OCI-LY7 (cell line): ENCODE data around the gene RANBP3L. TPM values are rescaled to one million over a fixed set of nuclear protein-coding genes. Genes with fewer than 3 reads are reported as not detected.

Source experiments
- BruUV-seq: library from RNA; stranded (reverse); fragments of 400-500 nt; replicated peaks from 2 replicates; lab custom pipeline; 2021; lab: Mats Ljungman, UMichigan
- CTCF ChIA-PET: fragments of 300-600 bp; sonication (Branson Sonifier 250); formaldehyde crosslinking; loops from one replicate; lab custom pipeline; 2022; ENCODE audit warnings: antibody characterized with exemption; ENCODE audit not compliant: unreplicated experiment; lab: Charles Lee
- POLR2A ChIA-PET: fragments of 300-600 bp; sonication (Branson Sonifier 250); formaldehyde crosslinking; loops from one replicate; lab custom pipeline; 2022; ENCODE audit warnings: antibody characterized with exemption; lab: Charles Lee
- DNase-seq: peaks from one replicate; pipeline ENCODE4 v3.0.0-alpha.2; 2015; ENCODE audit warnings: low spot score
- H2AFZ ChIP-seq: fragments of 200-600 bp; sonication (generic), shearing (Covaris generic); 2 replicates; pipeline ENCODE4 v1.6.1; 2014; ENCODE audit warnings: mild to moderate bottlenecking, antibody characterized with exemption, low read length, moderate library complexity
- H3K27ac ChIP-seq: fragments of 200-600 bp; sonication (generic); 2 replicates; pipeline ENCODE4 v1.5.1; 2014; ENCODE audit warnings: mixed run types, low read depth, mild to moderate bottlenecking, moderate library complexity, low read length, inconsistent platforms; ENCODE audit not compliant: poor library complexity, severe bottlenecking
- H3K36me3 ChIP-seq: fragments of 200-600 bp; sonication (generic); 2 replicates; pipeline ENCODE4 v1.6.1; 2014; ENCODE audit warnings: mild to moderate bottlenecking, antibody characterized with exemption, low read length, moderate library complexity, mixed read lengths; ENCODE audit not compliant: insufficient read depth
- H3K4me1 ChIP-seq: fragments of 200-600 bp; sonication (generic); 2 replicates; pipeline ENCODE4 v1.5.1; 2014; ENCODE audit warnings: mild to moderate bottlenecking, low read length; ENCODE audit not compliant: insufficient read depth, poor library complexity, severe bottlenecking
- H3K4me2 ChIP-seq: fragments of 200-600 bp; sonication (generic); 2 replicates; pipeline ENCODE4 v1.6.1; 2014; ENCODE audit warnings: mild to moderate bottlenecking, low read length
- H3K4me3 ChIP-seq: fragments of 200-600 bp; sonication (generic); 2 replicates; pipeline ENCODE4 v1.5.1; 2014; ENCODE audit warnings: mild to moderate bottlenecking, low read depth, low read length; ENCODE audit not compliant: poor library complexity, severe bottlenecking
- H3K79me2 ChIP-seq: fragments of 200-600 bp; sonication (generic); 2 replicates; pipeline ENCODE4 v1.6.1; 2016; ENCODE audit warnings: low read depth, mild to moderate bottlenecking, low read length, moderate library complexity, mixed read lengths; ENCODE audit not compliant: insufficient read depth
- H3K9me2 ChIP-seq: fragments of 200-600 bp; sonication (generic); 2 replicates; pipeline ENCODE4 v1.6.1; 2016; ENCODE audit warnings: mild to moderate bottlenecking, low read length, mixed read lengths; ENCODE audit not compliant: insufficient read depth
- H3K9me3 ChIP-seq: fragments of 200-600 bp; sonication (generic); 2 replicates; pipeline ENCODE4 v1.6.1; 2014; ENCODE audit warnings: mild to moderate bottlenecking, mixed run types, low read length, mixed read lengths
- H4K20me1 ChIP-seq: fragments of 200-600 bp; sonication (generic); 2 replicates; pipeline ENCODE4 v1.6.1; 2014; ENCODE audit warnings: mild to moderate bottlenecking, antibody characterized with exemption, low read length, moderate library complexity, mixed read lengths; ENCODE audit not compliant: insufficient read depth
- CTCF ChIP-seq: fragments of 200-600 bp; sonication (generic); conservative IDR thresholded peaks from 2 replicates; pipeline ENCODE4 v1.5.1; 2014; ENCODE audit warnings: mild to moderate bottlenecking, antibody characterized with exemption, low read length, moderate library complexity, mixed read lengths
- EZH2phosphoT487 ChIP-seq: fragments of 200-600 bp; sonication (generic); IDR thresholded peaks from 2 replicates; pipeline ENCODE4 v1.6.1; 2018; ENCODE audit warnings: low read depth, borderline replicate concordance, mild to moderate bottlenecking, mixed run types, antibody characterized with exemption, low read length, moderate library complexity, mixed read lengths
- intact Hi-C: fragments of 100-400 bp; cut with micrococcal nuclease; formaldehyde crosslinking; loops from one replicate; pipeline ENCODE4 v1.10.0; 2022; ENCODE audit not compliant: unreplicated experiment
- total RNA-seq, 2 experiments: library from RNA; depleted of rRNA in 1 of 2; stranded (reverse); fragments of >200 nt in 1 of 2; shearing (Covaris generic) in 1 of 2; gene quantifications; 2 replicates each; pipeline ENCODE4 v1.2.3, GENCODE V29; 2014 to 2022

Gene RANBP3L
- total RNA-seq, 2 experiments from 2014 or later: not detected

GRCh38 chr5:36242534-36243485, 58.9 kb downstream of the RANBP3L start:
- Histone ChIP-seq H3K27ac (peak overlapping the region; percentile 85), H3K36me3 (no peaks in the 10 kb centered on the region), H3K4me2 (peak overlapping the region; percentile 83), H4K20me1 (no peaks in the 10 kb centered on the region; the same call in 1 of the 2 replicates), H2AFZ (peak overlapping the region; percentile 89), H3K9me3 (no peaks in the 10 kb centered on the region), H3K4me3 (peak overlapping the region; percentile 84), H3K4me1 (peaks cover 38% of the 10 kb centered on the region), H3K9me2 (no peaks in the 10 kb centered on the region), H3K79me2 (peaks cover 34% of the 10 kb centered on the region)
- ChIA-PET CTCF (interaction anchor here (0.6 to 1.8 kb wide), 2 partner anchors 15 to 90 kb away, joined by 3 to 6 read pairs; no protein-coding TSS in a partner anchor), POLR2A (interaction anchor here (0.7 to 3.2 kb wide), 11 partner anchors 9 to 149 kb away, joined by 3 to 21 read pairs (median 4); no protein-coding TSS in a partner anchor)
- intact Hi-C loops: loop anchor here (1.0 to 5.0 kb wide), 4 partner anchors 62 to 1316 kb away; partner anchors contain the start of gene DNAJC21
- TF ChIP-seq CTCF: no peak
- TF ChIP-seq EZH2phosphoT487: no peak
- DNase-seq: no peak
- BruUV-seq: TSS peak; percentile 76

GRCh38 chr5:36241631-36242533, 59.8 kb downstream of the RANBP3L start, which contains the start of gene NADK2:
Gene NADK2 (minus strand): TSS chr5:36241925. CDS start chr5:36241798, 127 bp downstream.
- H2AFZ ChIP-seq: peak within 1 kb of the TSS; percentile 89
- BruUV-seq: no TSS peak
- POLR2A ChIA-PET: interaction anchor here (0.6 to 3.2 kb wide), 10 partner anchors 10 to 152 kb away, joined by 3 to 21 read pairs (median 4); partner anchors contain the start of gene RANBP3L

More at GRCh38 chr5:36241631-36242533, 59.8 kb downstream of the RANBP3L start, which contains the start of gene NADK2:
- Histone ChIP-seq H3K9me2 (no peaks in the 10 kb centered on the region), H3K4me2 (peak within 1 kb of the TSS; percentile 83), H3K4me3 (peak within 1 kb of the TSS; percentile 84), H3K27ac (peak within 1 kb of the TSS; percentile 85), H3K4me1 (peaks cover 47% of the 10 kb centered on the region), H3K79me2 (peaks cover 43% of the 10 kb centered on the region), H3K9me3 (no peaks in the 10 kb centered on the region), H3K36me3 (no peaks in the 10 kb centered on the region), H4K20me1 (no peaks in the 10 kb centered on the region; the same call in 1 of the 2 replicates)
- intact Hi-C loops: loop anchor here (1.0 to 5.0 kb wide), 5 partner anchors 63 to 1315 kb away; partner anchors contain the start of gene DNAJC21
- CTCF ChIA-PET: interaction anchor here (0.6 to 2.6 kb wide), 5 partner anchors 10 to 162 kb away, joined by 3 to 7 read pairs (median 3); no protein-coding TSS in a partner anchor
- peak; percentile 97 for DNase-seq
- TF ChIP-seq EZH2phosphoT487: no peak
- peak; percentile 72 for TF ChIP-seq CTCF
